Right ventricle myocardium inferior (tissue), 1 donor: ENCODE measurements around the gene CDH23. TPM values are rescaled to one million over a fixed set of nuclear protein-coding genes. Genes with fewer than 3 reads are reported as not detected.

Source experiments
- ATAC-seq: fragments of 200-7000 bp; cut with Tn5 transposase; one replicate; pipeline ENCODE4 v1.9.1; 2020; ENCODE audit warnings: mild to moderate bottlenecking, moderate library complexity
- DNase-seq: peaks from one replicate; pipeline ENCODE4 v3.0.0; 2021; ENCODE audit errors: missing footprints
- intact Hi-C: fragments of 100-400 bp; cut with DNase I; formaldehyde crosslinking; loops from one replicate; pipeline ENCODE4 v1.11.0; 2022
- total RNA-seq: library from RNA; stranded (reverse); fragmentation: NEBNext Ultra II Directional; extraction: Animal tissue kit (Norgen Biotek cat#: 25700); gene quantifications from one replicate; pipeline ENCODE4 v1.2.1, GENCODE V29; 2021
- donor health status: DM: no; HTN: yes; CAD: no; lungs with severe emphysema.

The CDH23 gene
- total RNA-seq, 1 donor from 2014 or later = 4.8 TPM

DNA sequence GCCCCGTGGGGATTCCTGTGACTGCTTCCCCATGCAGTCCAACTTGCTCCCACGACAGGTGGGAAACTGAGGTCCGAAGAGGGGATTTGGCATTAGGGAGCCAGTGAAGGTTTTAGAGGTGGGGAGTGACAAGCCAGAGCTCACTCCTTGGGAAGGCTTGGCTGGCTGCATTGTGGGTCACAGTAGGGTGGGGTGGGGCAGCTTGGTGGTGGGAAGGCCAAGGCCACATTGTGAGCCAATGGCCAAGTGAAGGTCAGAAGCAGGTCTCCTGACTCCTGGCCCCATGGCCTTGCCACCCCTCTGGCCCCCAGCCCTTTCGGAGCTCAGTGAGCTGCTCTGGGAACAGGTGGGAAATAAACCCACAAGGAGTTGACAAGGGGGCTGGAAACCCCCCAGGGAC lies 320.3 kb downstream of the CDH23 start:
- ATAC-seq (no peak), DNase-seq (no peak)
- intact Hi-C loops = no loop called here

DNA sequence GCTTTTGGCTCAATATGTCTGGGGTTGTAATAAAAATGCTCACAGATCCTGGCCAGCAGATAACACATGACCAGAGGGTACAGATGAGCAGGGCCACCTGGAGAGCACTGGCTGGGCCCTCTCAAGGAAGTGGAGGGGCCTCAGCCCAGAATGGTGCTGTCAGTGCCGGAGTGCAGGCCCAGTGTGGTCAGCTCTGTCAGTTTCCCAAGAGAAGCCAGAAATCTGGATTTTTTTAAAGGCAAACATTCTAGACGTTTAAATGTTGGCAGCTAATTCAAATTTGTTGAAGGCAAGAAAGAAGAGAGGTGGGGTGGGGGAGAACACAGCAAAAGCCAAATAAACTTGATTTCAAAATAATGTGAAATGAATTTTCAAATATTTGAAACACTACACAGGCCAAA lies 320.8 kb downstream of the CDH23 start:
- intact Hi-C loops = no loop called here
- DNase-seq (no peak), ATAC-seq (no peak)

DNA sequence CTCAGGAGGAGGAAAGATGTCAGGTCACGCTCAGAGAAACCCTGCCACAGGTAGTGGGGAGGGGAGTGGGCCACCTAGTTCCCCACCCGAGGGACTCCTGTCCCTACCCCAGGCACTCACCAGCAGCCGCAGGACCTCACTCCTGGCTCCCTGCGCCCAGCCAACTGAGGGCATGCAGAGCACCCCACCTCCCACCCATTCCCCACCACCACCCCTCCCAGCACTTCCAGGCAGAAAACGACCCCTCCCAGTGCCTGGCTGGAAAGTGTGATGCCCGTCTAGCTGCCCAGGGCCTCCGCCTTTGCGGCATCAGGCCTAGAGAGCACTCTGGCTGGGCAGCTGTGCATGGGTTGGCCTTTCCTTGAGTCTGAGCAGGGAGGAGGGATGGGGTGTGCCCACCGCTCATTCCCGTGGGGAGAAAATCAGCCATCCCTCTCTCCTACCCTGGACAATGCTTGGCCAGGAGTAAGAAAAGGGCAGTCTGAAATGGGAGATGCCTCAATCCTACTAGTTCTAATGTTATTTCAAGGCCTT lies 321.5 kb downstream of the CDH23 start:
- DNase-seq (no peak), ATAC-seq (no peak)
- intact Hi-C loops = no loop called here

- intact Hi-C loops = no loop called here
- DNase-seq (peak; percentile 83), ATAC-seq (peak; percentile 67)
Observed at GRCh38 chr10:71719042-71719441, 322.3 kb downstream of the CDH23 start.

DNA sequence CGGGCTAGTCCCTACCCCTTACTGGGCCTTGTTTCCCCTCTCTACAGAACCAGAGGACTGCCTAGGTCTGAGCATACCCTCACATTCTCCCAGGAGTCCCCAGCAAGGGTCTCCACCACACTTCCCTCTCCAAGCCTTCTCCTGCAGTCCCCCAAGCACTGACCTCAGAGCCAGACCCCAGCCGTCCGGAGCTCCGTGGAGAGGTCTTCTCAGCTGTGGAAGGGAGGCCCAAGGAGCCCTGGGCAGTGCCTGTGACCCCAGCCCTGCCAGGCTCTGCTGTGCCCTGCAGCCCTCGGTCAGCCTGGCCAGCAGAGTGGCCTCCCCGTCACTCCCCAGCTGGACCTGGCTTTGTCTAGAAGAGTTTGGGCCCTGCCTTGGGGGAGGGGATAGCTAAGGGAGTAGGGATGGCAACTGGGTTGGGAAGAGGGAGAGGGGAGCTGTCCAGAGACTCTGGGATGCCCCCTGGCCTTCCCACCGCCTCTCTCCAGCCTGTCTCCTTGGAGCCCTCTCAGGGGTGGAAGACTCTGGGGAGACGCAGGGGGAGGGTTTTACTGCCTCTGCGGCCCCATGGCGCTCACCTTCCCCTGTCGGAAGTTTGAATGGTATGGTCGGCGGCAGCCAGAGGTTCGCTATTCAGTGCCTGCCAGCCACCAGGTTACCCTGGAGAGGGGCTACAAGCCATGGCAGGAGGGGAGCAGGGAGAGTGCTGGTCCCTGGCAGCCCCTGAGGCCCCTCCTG lies 322.9 kb downstream of the CDH23 start, which contains the start of gene C10orf105:
TSS of gene C10orf105 (minus strand) at position 315 of the 738 bp plus-strand sequence. CDS start 3,441 bp downstream, outside the sequence.
- intact Hi-C loops = no loop called here
- DNase-seq (no peak), ATAC-seq (no peak)

- intact Hi-C loops = no loop called here
- no peak for DNase-seq
- ATAC-seq = no peak
Observed at GRCh38 chr10:71720288-71720687, 323.6 kb downstream of the CDH23 start.

GRCh38 chr10:71721313-71721712 lies 324.6 kb downstream of the CDH23 start:
- ATAC-seq = no peak
- intact Hi-C loops = no loop called here
- DNase-seq = no peak

GRCh38 chr10:71722849-71723248 lies 326.1 kb downstream of the CDH23 start:
- no peak for DNase-seq
- no peak for ATAC-seq
- intact Hi-C loops = no loop called here

DNA sequence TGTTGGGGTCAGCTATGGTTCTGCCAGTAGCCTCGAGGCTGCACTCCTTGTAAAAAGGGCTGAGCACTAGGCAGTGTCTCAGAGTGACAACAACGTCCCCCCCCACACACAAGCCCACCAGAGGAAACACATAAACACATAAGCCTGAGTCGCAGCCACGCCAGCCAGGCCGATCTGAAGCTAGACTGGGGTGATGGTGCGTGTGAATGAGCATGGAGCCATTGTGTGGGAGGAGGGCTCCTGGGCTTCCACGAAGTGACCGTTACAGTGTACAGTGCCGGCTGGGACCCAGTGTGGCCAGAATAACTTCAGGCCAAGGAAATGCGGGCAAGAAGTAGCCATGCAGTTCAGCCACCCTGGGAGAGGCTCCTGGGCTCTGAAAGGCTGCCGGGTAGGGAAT lies 326.6 kb downstream of the CDH23 start:
- intact Hi-C loops = no loop called here
- ATAC-seq = no peak
- DNase-seq = no peak

GRCh38 chr10:71724539-71724938 lies 327.8 kb downstream of the CDH23 start:
- intact Hi-C loops = no loop called here
- no peak for ATAC-seq
- DNase-seq = no peak

DNA sequence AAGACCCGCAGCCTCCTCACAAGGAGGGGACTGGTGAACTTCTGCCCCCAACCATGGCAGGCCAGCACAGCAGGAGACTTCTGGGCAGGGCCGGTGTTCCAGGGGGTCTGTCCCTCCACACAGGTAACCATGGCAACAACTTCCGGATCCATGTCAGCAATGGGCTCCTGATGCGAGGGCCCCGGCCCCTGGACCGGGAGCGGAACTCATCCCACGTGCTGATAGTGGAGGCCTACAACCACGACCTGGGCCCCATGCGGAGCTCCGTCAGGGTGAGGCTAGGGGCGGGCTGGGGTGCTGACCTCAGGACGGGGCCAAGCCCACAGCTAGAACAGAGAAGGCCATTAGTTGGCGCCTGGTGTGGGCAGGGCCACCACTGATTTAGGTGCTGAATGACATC lies 328.5 kb downstream of the CDH23 start:
- intact Hi-C loops = no loop called here
- ATAC-seq (no peak), DNase-seq (no peak)

GRCh38 chr10:71725998-71726579 lies 329.4 kb downstream of the CDH23 start:
- ATAC-seq = no peak
- intact Hi-C loops = no loop called here
- no peak for DNase-seq

DNA sequence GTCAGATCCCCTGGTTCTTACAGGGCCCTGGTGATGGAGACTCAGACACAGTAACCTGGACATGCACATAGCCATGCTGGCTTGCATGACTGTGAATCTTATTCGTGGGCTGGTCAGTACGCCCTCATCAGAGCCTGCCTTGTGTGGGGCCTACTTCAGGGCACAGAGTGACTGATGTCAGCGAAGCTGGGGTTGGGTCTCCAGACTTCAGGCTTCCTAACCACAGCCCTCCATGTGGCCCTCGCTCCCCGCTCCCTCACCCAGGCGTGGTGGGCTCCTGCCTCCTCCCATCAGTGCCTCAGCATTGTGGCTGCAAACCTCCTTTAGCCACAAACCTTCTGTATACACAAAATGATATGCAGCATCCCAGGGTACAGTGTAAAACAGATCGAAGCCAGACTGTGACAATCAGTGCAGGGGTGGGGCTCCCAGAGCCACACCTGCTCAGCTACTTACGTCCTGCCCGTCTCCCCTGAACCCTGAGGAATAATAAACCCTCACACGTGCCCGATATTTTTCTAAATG lies 329.9 kb downstream of the CDH23 start:
- no peak for ATAC-seq
- intact Hi-C loops = no loop called here
- DNase-seq = peak; percentile 54

- intact Hi-C loops = no loop called here
- DNase-seq (peak; percentile 52), ATAC-seq (no peak)
Observed at GRCh38 chr10:71727105-71727737, 330.5 kb downstream of the CDH23 start.

- DNase-seq (peak; percentile 87), ATAC-seq (peak; percentile 82)
- intact Hi-C loops = loop anchor here (2.0 kb wide), 2 partner anchors 21 to 45 kb away; partner anchors contain the start of gene VSIR
Observed at GRCh38 chr10:71727738-71728737, 331.3 kb downstream of the CDH23 start.

DNA sequence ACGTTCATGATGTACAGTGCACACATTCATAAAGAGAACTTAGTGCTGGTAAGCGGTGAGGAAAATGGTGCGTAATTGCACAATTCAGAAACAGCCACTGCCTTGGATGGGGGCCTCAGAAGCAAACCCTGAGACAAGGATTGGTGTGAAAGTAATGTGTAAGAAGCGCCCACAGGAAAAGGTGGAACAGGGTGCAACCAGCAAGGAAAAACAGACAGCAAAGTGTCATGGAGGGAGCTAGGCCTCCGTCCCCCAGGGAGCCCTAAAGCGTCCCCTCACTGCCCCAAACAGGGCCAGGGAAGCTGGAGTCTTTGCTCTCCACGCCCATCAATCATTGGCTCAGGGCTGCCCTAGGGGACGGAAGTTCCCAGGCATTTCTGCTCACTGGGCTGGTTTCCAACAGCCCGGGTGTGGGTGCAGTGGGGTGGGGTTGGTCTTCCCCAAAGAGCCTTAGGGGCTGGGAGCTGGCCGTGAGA lies 332.5 kb downstream of the CDH23 start:
- intact Hi-C loops = loop anchor here (2.0 kb wide), 2 partner anchors 20 to 44 kb away; partner anchors contain the start of gene VSIR
- ATAC-seq (peak; percentile 45), DNase-seq (peak; percentile 84)

GRCh38 chr10:71731791-71732190 lies 335.1 kb downstream of the CDH23 start:
- DNase-seq = no peak
- ATAC-seq = no peak
- intact Hi-C loops = no loop called here

GRCh38 chr10:71734797-71735196 lies 338.1 kb downstream of the CDH23 start:
- DNase-seq = peak; percentile 0
- intact Hi-C loops = no loop called here
- ATAC-seq = no peak
